GM18868 (cell line): Measurements from ENCODE around the gene HNRNPL.
"Not testable (repeated sequence)": the region's sequence is repeated elsewhere in the genome, so short reads cannot be mapped to it uniquely, and the experiment has no call there.

Experiments used
- ATAC-seq: cut with Tn5 transposase; IDR thresholded peaks from one replicate; pipeline ENCODE4 v1.9.1; 2021; ENCODE audit warnings: mild to moderate bottlenecking, moderate library complexity; ENCODE audit not compliant: unreplicated experiment

HNRNPL gene

GRCh38 chr19:38831142-38831605, 18.6 kb downstream of the HNRNPL start:
- peak; percentile 39 for ATAC-seq

- no peak for ATAC-seq
These were observed 19.6 kb downstream of the HNRNPL start for GRCh38 chr19:38830039-38830733.

GRCh38 chr19:38829203-38829602, 20.6 kb downstream of the HNRNPL start:
- ATAC-seq, result not testable (repeated sequence)

- ATAC-seq, result no peak
These were observed 22.8 kb downstream of the HNRNPL start for GRCh38 chr19:38826856-38827551.

GRCh38 chr19:38825936-38826335, 23.9 kb downstream of the HNRNPL start:
- not testable (repeated sequence) for ATAC-seq

- ATAC-seq, result not testable (repeated sequence)
These were observed 28.5 kb downstream of the HNRNPL start for GRCh38 chr19:38821230-38821825.

- ATAC-seq, result no peak
These were observed 30.4 kb downstream of the HNRNPL start for GRCh38 chr19:38819231-38819920.

GRCh38 chr19:38817081-38817480, 32.7 kb downstream of the HNRNPL start:
- ATAC-seq, result no peak

- ATAC-seq, result no peak
These were observed 33.5 kb downstream of the HNRNPL start for GRCh38 chr19:38816131-38816750.

- ATAC-seq, result no peak
These were observed 34.5 kb downstream of the HNRNPL start for GRCh38 chr19:38815059-38816001.

GRCh38 chr19:38813932-38814331, 35.9 kb downstream of the HNRNPL start:
- not testable (repeated sequence) for ATAC-seq

- ATAC-seq, result no peak
These were observed 36.5 kb downstream of the HNRNPL start for GRCh38 chr19:38813323-38813722.

GRCh38 chr19:38812841-38813320, 36.9 kb downstream of the HNRNPL start, which contains the start of gene LGALS4:
Gene LGALS4 (minus strand): TSS chr19:38812945. CDS start chr19:38812886, 59 bp downstream.
- no peak for ATAC-seq

- no peak for ATAC-seq
These were observed 37.6 kb downstream of the HNRNPL start for GRCh38 chr19:38812009-38812840.

GRCh38 chr19:38809592-38810252, 40.1 kb downstream of the HNRNPL start:
- no peak for ATAC-seq

- no peak for ATAC-seq
These were observed 41.0 kb downstream of the HNRNPL start for GRCh38 chr19:38808741-38809140.

GRCh38 chr19:38807374-38808098, 42.2 kb downstream of the HNRNPL start:
- ATAC-seq, result not testable (repeated sequence)
